GM10248 (cell line): ENCODE data around the gene CKAP2L.

ENCODE experiments used
- CTCF ChIA-PET: fragments of 300-600 bp; sonication (Branson Sonifier 250); formaldehyde crosslinking; extraction: SDS; loops from one replicate; lab custom pipeline; 2021; ENCODE audit warnings: antibody characterized with exemption; lab: Yijun Ruan, JAX
- POLR2A ChIA-PET: fragments of 350-650 bp; sonication (Branson Sonifier 250); formaldehyde crosslinking; extraction: SDS; loops from one replicate; lab custom pipeline; 2020; ENCODE audit warnings: antibody characterized with exemption; lab: Yijun Ruan, JAX
- DNase-seq: peaks from one replicate; pipeline ENCODE4 v3.0.0; 2012; ENCODE audit errors: extremely low spot score
- CTCF ChIP-seq: IDR thresholded peaks from 2 replicates; pipeline ENCODE4 v1.5.1; 2012; ENCODE audit warnings: mild to moderate bottlenecking, low read depth; ENCODE audit errors: extremely low read depth, missing control alignments, control extremely low read depth

Gene CKAP2L

GRCh38 chr2:112694182-112694581, 70.2 kb downstream of the CKAP2L start:
- ChIA-PET CTCF (interaction anchor here (1.0 to 4.7 kb wide), 2 partner anchors 14 to 68 kb away, joined by 3 to 43 read pairs; no protein-coding TSS in a partner anchor), POLR2A (no interaction called here)
- no peak for TF ChIP-seq CTCF
- DNase-seq, result no peak

GRCh38 chr2:112693596-112693995, 70.8 kb downstream of the CKAP2L start:
- ChIA-PET CTCF (interaction anchor here (1.0 to 5.2 kb wide), 7 partner anchors 8 to 92 kb away, joined by 3 to 43 read pairs (median 37); partner anchors contain the start of gene SLC20A1), POLR2A (no interaction called here)
- DNase-seq, result no peak
- TF ChIP-seq CTCF, result no peak

GRCh38 chr2:112692918-112693317, 71.5 kb downstream of the CKAP2L start:
- TF ChIP-seq CTCF, result no peak
- DNase-seq, result no peak
- ChIA-PET CTCF (interaction anchor here (0.7 to 5.2 kb wide), 16 partner anchors 9 to 92 kb away, joined by 3 to 43 read pairs (median 14); partner anchors contain the start of gene SLC20A1), POLR2A (interaction anchor here (1.1 to 1.3 kb wide), 3 partner anchors 15 to 48 kb away, joined by 6 to 7 read pairs (median 6); partner anchors contain the start of gene SLC20A1)

- POLR2A ChIA-PET, result interaction anchor here (1.1 to 1.3 kb wide), 4 partner anchors 16 to 47 kb away, joined by 5 to 7 read pairs (median 6); partner anchors contain the start of gene SLC20A1
- peak; percentile 82 for DNase-seq
- CTCF ChIA-PET, result interaction anchor here (0.7 to 5.2 kb wide), 19 partner anchors 9 to 109 kb away, joined by 3 to 43 read pairs (median 7); partner anchors contain the start of gene SLC20A1
- no peak for TF ChIP-seq CTCF
Measured at GRCh38 chr2:112692495-112692911, 71.9 kb downstream of the CKAP2L start.

GRCh38 chr2:112691881-112692281, 72.5 kb downstream of the CKAP2L start:
- DNase-seq, result no peak
- ChIA-PET POLR2A (interaction anchor here (1.1 to 1.3 kb wide), 4 partner anchors 16 to 46 kb away, joined by 5 to 7 read pairs (median 6); partner anchors contain the start of gene SLC20A1), CTCF (interaction anchor here (0.7 to 5.2 kb wide), 25 partner anchors 10 to 108 kb away, joined by 3 to 43 read pairs (median 6); partner anchors contain the start of gene SLC20A1)
- TF ChIP-seq CTCF, result no peak

GRCh38 chr2:112690853-112691401, 73.5 kb downstream of the CKAP2L start:
- CTCF ChIA-PET, result interaction anchor here (0.7 to 5.2 kb wide), 25 partner anchors 9 to 105 kb away, joined by 3 to 43 read pairs (median 6); partner anchors contain the start of gene SLC20A1
- peak; percentile 63 for TF ChIP-seq CTCF
- POLR2A ChIA-PET, result no interaction called here
- DNase-seq, result peak; percentile 66
